BJ (cell line): ENCODE results near the gene ZFR2. TPM values are rescaled to one million over a fixed set of nuclear protein-coding genes. Genes with fewer than 3 reads are reported as not detected.

Source experiments
- CTCF ChIA-PET: fragments of 350-600 bp; formaldehyde crosslinking; extraction: SDS; loops from one replicate; lab custom pipeline; 2021; ENCODE audit warnings: antibody characterized with exemption, inconsistent platforms; lab: Yijun Ruan, JAX
- POLR2A ChIA-PET: fragments of 300-600 bp; sonication (Branson Sonifier 250); formaldehyde crosslinking; extraction: SDS; loops from one replicate; lab custom pipeline; 2021; ENCODE audit warnings: antibody characterized with exemption; lab: Charles Lee
- DNase-seq: peaks from one replicate; pipeline ENCODE4 v3.0.0-alpha.2; 2011; ENCODE audit warnings: low read depth
- H3K27me3 ChIP-seq: 2 replicates; pipeline ENCODE4 v1.6.0; 2011; ENCODE audit warnings: low read length; ENCODE audit not compliant: control insufficient read depth, insufficient read depth
- H3K36me3 ChIP-seq: 2 replicates; pipeline ENCODE4 v1.5.1; 2011; ENCODE audit warnings: low read length; ENCODE audit not compliant: control insufficient read depth, insufficient read depth
- H3K4me3 ChIP-seq: 2 replicates; pipeline ENCODE4 v1.5.1; 2011; ENCODE audit warnings: low read depth, mild to moderate bottlenecking, control low read depth, low read length
- CTCF ChIP-seq: IDR thresholded peaks from 2 replicates; pipeline ENCODE4 v1.5.1; 2011; ENCODE audit warnings: low read depth, mild to moderate bottlenecking, control low read depth, inconsistent platforms, low read length, moderate library complexity; ENCODE audit not compliant: insufficient read depth
- polyA plus RNA-seq: library from polyadenylated mRNA; depleted of rRNA; stranded (reverse); fragments of >200 nt; gene quantifications from 2 replicates; pipeline ENCODE4 v1.2.3, GENCODE V29; 2011

ZFR2 gene
- polyA plus RNA-seq, 1 experiment: 0.15 TPM

GRCh38 chr19:3840804-3841203 lies 28.0 kb downstream of the ZFR2 start:
- CTCF ChIA-PET: interaction anchor here (2.1 to 4.3 kb wide), 2 partner anchors 8 to 19 kb away, joined by 8 to 21 read pairs; no protein-coding TSS in a partner anchor
- DNase-seq: no peak
- Histone ChIP-seq H3K4me3 (no peak overlapping the region), H3K27me3 (peaks cover 8% of the 10 kb centered on the region), H3K36me3 (no peaks in the 10 kb centered on the region)
- POLR2A ChIA-PET: no interaction called here
- TF ChIP-seq CTCF: no peak

- no peak for DNase-seq
- POLR2A ChIA-PET: no interaction called here
- Histone ChIP-seq H3K4me3 (no peak overlapping the region), H3K36me3 (no peaks in the 10 kb centered on the region), H3K27me3 (peaks cover 8% of the 10 kb centered on the region)
- CTCF ChIA-PET: interaction anchor here (2.1 to 4.3 kb wide), 2 partner anchors 9 to 18 kb away, joined by 8 to 21 read pairs; no protein-coding TSS in a partner anchor
- no peak for TF ChIP-seq CTCF
Observed at GRCh38 chr19:3839941-3840340, 28.9 kb downstream of the ZFR2 start.

GRCh38 chr19:3838661-3839060 lies 30.2 kb downstream of the ZFR2 start:
- CTCF ChIA-PET: interaction anchor here (0.5 to 4.3 kb wide), 3 partner anchors 11 to 38 kb away, joined by 3 to 21 read pairs (median 4); no protein-coding TSS in a partner anchor

GRCh38 chr19:3837922-3838321 lies 30.9 kb downstream of the ZFR2 start:
- no peak overlapping the region for H3K4me3 ChIP-seq
- H3K36me3 ChIP-seq: no peaks in the 10 kb centered on the region
- H3K27me3 ChIP-seq: peaks cover 8% of the 10 kb centered on the region
- DNase-seq: no peak
- TF ChIP-seq CTCF: no peak
- CTCF ChIA-PET: no interaction called here
- POLR2A ChIA-PET: no interaction called here

More at GRCh38 chr19:3838661-3839060, 30.2 kb downstream of the ZFR2 start:
- TF ChIP-seq CTCF: no peak
- Histone ChIP-seq H3K27me3 (peaks cover 8% of the 10 kb centered on the region), H3K36me3 (no peaks in the 10 kb centered on the region), H3K4me3 (no peak overlapping the region)
- POLR2A ChIA-PET: no interaction called here
- no peak for DNase-seq

GRCh38 chr19:3837332-3837731 lies 31.5 kb downstream of the ZFR2 start:
- POLR2A ChIA-PET: no interaction called here

More at GRCh38 chr19:3837332-3837731, 31.5 kb downstream of the ZFR2 start:
- no peak for TF ChIP-seq CTCF
- Histone ChIP-seq H3K27me3 (peaks cover 8% of the 10 kb centered on the region), H3K4me3 (no peak overlapping the region), H3K36me3 (no peaks in the 10 kb centered on the region)
- DNase-seq: no peak
- CTCF ChIA-PET: no interaction called here
